ENCODE results near the gene MAPK10. TPM values are rescaled to one million over a fixed set of nuclear protein-coding genes. Genes with fewer than 3 reads are reported as not detected.

Gene MAPK10
- 0.09 TPM in 1 of 2 replicates, not detected in the other for total RNA-seq

DNA sequence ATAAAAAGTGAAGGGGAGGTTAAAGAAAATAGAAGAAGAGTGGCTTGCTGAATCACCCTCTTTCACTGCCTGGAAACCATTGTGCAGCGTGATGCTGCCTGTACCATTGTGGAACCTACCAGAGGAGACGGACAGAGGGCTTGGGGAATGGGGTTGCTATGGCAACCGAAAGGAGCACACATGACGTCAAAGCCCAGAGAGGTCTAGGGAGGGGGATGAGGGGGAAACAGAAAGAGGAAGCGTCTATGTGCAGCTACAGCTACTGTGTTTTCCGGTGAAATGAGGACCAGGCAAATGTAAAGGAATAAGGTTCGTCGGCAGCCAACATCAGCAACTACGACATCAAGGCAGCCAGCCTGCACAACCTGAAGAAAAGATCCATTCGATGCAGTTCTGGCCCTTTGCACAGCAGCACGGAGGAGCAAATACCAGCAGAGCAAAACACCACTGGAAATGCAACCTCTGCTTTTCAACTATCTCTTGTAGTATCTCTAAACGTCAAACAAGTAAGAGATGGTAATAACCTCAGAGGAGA, at the start of gene MAPK10:
TSS of gene MAPK10 (minus strand) at position 110 of the 535 bp plus-strand sequence.

Other genes with a start within 250 kb of the MAPK10 start
- 1.9 and 7.0 TPM in 2 replicates for gene PTPN13, start 234.3 kb upstream of the MAPK10 start, total RNA-seq